Measurements from ENCODE around the gene SLC25A25. TPM values are rescaled to one million over a fixed set of nuclear protein-coding genes. Genes with fewer than 3 reads are reported as not detected.

Gene SLC25A25
- total and polyA plus RNA-seq, 9 of the 15 experiments (the other 6 are each of a cell fraction or from before 2014, with no cell fraction given): 0.07 to 35.9 (median 23.2) TPM

DNA sequence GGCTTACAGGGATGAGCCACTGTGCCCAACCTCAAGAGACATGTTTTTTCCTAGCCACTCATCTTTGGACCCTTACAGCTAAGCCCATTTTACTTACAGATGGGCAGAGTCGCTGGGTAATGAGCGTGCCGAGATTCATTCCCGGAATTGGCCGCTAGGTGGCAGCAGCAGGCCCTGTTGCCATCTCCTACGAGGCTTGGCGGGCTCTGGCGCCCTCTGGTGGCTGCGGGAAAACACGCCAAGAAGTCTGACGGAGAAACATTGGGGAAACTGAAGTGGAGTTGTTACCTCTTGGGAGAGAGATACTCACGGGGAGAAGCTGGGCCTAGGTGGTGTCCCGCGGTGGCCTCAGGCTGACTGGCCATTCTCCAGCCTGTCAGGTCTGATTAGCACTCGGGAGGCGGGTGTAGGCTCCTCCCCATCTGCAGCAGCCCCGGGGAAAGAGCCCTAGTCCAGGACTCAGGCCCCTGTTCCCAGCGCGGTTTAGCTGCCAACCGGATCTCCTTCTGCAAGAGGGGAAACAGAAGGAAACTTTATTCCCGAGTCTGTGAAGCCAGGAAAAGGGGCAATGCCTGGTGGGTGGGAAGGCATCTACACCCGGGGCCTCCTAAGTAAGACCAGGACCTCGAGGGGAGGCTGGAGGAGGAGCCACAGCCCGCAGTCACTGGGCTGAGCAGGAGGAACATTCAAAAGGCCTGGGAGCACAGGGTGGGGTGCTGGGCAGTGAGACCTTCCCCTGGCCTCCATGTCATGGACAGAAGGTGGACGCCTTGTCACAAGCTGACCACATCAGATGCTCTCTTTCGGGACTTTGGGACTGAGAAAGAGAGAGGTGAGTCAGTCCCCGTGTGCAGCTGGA, 49.8 kb downstream of the SLC25A25 start (continued):
- TF ChIP-seq MITF (IDR thresholded peaks at IDR 0.05): no peak
- peak; percentile 63; the same call in 1 of the 2 replicates for TF ChIP-seq ATF7 (IDR thresholded peaks at IDR 0.05)
- 0 out of 2 replicates have a peak, but pooled peaks have one; percentile 20 for TF ChIP-seq TCF7L2 (IDR thresholded peaks at IDR 0.05; ENCODE audit: low read depth, low read length)
- TF ChIP-seq GATAD2A (IDR thresholded peaks at IDR 0.05): no peak
- peak; percentile 87 for TF ChIP-seq SP1 (CRISPR knock-in tag; IDR thresholded peaks at IDR 0.05)
- TF ChIP-seq, protein P1, sequence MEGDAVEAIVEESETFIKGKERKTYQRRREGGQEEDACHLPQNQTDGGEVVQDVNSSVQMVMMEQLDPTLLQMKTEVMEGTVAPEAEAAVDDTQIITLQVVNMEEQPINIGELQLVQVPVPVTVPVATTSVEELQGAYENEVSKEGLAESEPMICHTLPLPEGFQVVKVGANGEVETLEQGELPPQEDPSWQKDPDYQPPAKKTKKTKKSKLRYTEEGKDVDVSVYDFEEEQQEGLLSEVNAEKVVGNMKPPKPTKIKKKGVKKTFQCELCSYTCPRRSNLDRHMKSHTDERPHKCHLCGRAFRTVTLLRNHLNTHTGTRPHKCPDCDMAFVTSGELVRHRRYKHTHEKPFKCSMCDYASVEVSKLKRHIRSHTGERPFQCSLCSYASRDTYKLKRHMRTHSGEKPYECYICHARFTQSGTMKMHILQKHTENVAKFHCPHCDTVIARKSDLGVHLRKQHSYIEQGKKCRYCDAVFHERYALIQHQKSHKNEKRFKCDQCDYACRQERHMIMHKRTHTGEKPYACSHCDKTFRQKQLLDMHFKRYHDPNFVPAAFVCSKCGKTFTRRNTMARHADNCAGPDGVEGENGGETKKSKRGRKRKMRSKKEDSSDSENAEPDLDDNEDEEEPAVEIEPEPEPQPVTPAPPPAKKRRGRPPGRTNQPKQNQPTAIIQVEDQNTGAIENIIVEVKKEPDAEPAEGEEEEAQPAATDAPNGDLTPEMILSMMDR (IDR thresholded peaks at IDR 0.05 in 2 of 3, conservative IDR thresholded peaks at IDR 0.05 in 1 of 3; ENCODE audit: insufficient read depth in 2 of 3, low read depth in 1 of 3, low read length in 3 of 3): peak; percentile 100
- TF ChIP-seq ELF2 (CRISPR knock-in tag; IDR thresholded peaks at IDR 0.05): no peak
- no peak for TF ChIP-seq ZBTB40 (IDR thresholded peaks at IDR 0.05)
- TF ChIP-seq ZBTB40 (CRISPR knock-in tag; IDR thresholded peaks at IDR 0.05): no peak
